ENCODE results near the gene PRSS50.

DNA sequence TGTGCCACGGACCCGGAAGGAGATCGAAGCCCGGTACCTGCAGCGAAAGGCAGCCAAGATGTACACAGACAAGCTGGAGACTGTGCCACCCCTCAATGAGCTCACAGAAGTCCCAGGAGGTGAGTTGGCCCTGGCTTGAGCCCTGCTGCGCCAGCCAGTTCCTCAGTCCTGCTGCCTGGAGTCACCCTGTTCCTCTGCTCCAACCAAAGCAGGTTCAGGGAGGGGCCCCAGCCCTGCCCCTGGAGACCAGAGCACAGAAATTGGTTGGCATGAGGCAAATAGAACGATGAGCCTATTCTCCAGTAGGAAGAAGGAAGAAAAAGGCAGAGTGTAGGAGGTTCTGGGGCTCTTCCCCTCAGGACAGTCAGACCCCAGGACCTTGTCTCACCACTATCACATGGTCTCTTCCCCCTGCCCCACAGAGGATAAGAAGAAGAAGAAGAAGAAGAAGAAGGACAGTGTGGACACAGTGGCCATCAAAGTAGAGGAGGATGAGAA is 8.5 kb downstream of the PRSS50 start:
- no peak for TF ChIP-seq POLR2A (IDR thresholded peaks at IDR 0.05)
- TF ChIP-seq, protein P1, sequence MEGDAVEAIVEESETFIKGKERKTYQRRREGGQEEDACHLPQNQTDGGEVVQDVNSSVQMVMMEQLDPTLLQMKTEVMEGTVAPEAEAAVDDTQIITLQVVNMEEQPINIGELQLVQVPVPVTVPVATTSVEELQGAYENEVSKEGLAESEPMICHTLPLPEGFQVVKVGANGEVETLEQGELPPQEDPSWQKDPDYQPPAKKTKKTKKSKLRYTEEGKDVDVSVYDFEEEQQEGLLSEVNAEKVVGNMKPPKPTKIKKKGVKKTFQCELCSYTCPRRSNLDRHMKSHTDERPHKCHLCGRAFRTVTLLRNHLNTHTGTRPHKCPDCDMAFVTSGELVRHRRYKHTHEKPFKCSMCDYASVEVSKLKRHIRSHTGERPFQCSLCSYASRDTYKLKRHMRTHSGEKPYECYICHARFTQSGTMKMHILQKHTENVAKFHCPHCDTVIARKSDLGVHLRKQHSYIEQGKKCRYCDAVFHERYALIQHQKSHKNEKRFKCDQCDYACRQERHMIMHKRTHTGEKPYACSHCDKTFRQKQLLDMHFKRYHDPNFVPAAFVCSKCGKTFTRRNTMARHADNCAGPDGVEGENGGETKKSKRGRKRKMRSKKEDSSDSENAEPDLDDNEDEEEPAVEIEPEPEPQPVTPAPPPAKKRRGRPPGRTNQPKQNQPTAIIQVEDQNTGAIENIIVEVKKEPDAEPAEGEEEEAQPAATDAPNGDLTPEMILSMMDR (IDR thresholded peaks at IDR 0.05), result no peak

Measured in body of pancreas (tissue), 4 donors.